ENCODE measurements around the gene RELB.

GRCh38 chr19:45030825-45031224 lies 29.6 kb downstream of the RELB start:
- no peak for TF ChIP-seq ZFP30 (CRISPR knock-in tag; IDR thresholded peaks at IDR 0.05)
- TF ChIP-seq ZFP3 (CRISPR knock-in tag; IDR thresholded peaks at IDR 0.05): no peak
- TF ChIP-seq ZNF70 (CRISPR knock-in tag; IDR thresholded peaks at IDR 0.05): no peak

Measured in SK-N-SH treated with all-trans-retinoic acid at 6 μM for 48 hours (cell line).